Measurements from ENCODE around the gene EPS8L2.

The EPS8L2 gene

GRCh38 chr11:704781-705645 lies 1.0 kb upstream of the EPS8L2 start:
- no peak for DNase-seq

GRCh38 chr11:706439-706956 lies 467 bp downstream of the EPS8L2 start:
- DNase-seq = no peak

GRCh38 chr11:706957-707816 lies 1.2 kb downstream of the EPS8L2 start:
- no peak for DNase-seq

GRCh38 chr11:707817-708420 lies 1.9 kb downstream of the EPS8L2 start:
- DNase-seq = no peak

GRCh38 chr11:708511-708910 lies 2.5 kb downstream of the EPS8L2 start:
- no peak for DNase-seq

- no peak for DNase-seq
Observed at GRCh38 chr11:709109-709997, 3.3 kb downstream of the EPS8L2 start.

- DNase-seq = no peak
Observed at GRCh38 chr11:714436-714835, 8.4 kb downstream of the EPS8L2 start.

GRCh38 chr11:719214-720016 lies 13.4 kb downstream of the EPS8L2 start:
- DNase-seq = no peak

GRCh38 chr11:720017-720641 lies 14.1 kb downstream of the EPS8L2 start:
- no peak for DNase-seq

- DNase-seq = peak; percentile 31
Observed at GRCh38 chr11:720642-721246, 14.7 kb downstream of the EPS8L2 start.

GRCh38 chr11:721247-721740 lies 15.3 kb downstream of the EPS8L2 start:
- DNase-seq = no peak

GRCh38 chr11:721741-722345 lies 15.8 kb downstream of the EPS8L2 start:
- DNase-seq = peak; percentile 74

- DNase-seq = no peak
Observed at GRCh38 chr11:722346-722811, 16.3 kb downstream of the EPS8L2 start.

GRCh38 chr11:723120-723883 lies 17.3 kb downstream of the EPS8L2 start:
- peak; percentile 70 for DNase-seq

- no peak for DNase-seq
Observed at GRCh38 chr11:724049-724777, 18.2 kb downstream of the EPS8L2 start.

GRCh38 chr11:724778-725386 lies 18.9 kb downstream of the EPS8L2 start:
- DNase-seq = no peak

GRCh38 chr11:725624-726202 lies 19.7 kb downstream of the EPS8L2 start:
- DNase-seq = peak; percentile 23
